ENCODE results near the gene PTEN. TPM values are rescaled to one million over a fixed set of nuclear protein-coding genes. Genes with fewer than 3 reads are reported as not detected.
"Not testable (repeated sequence)": the region's sequence is repeated elsewhere in the genome, so short reads cannot be mapped to it uniquely, and the experiment has no call there.

PTEN gene
- total RNA-seq, 2 experiments from 2014 or later: 88.5 to 89.2 TPM

- DNase-seq: no peak
- ChIA-PET CTCF (interaction anchor here (1.5 to 2.0 kb wide), 2 partner anchors 10 to 712 kb away, joined by 3 to 5 read pairs; no protein-coding TSS in a partner anchor), POLR2A (interaction anchor here (6.2 kb wide), 1 partner anchor 13 kb away, joined by 32 read pairs; the partner anchor contains the start of genes KLLN and PTEN)
- Mint-ChIP-seq H3K27me3 (no peaks in the 10 kb centered on the region), H3K4me3 (no peak overlapping the region), H3K27ac (no peak overlapping the region), H3K4me1 (peaks cover 7% of the 10 kb centered on the region), H3K9me3 (no peaks in the 10 kb centered on the region), H3K36me3 (ENCODE audit: low read depth) (no peaks in the 10 kb centered on the region)
Observed at GRCh38 chr10:87849001-87849400, 14.4 kb upstream of the PTEN start.

- ChIA-PET CTCF (interaction anchor here (0.9 to 3.5 kb wide), 13 partner anchors 8 to 732 kb away, joined by 3 to 20 read pairs (median 5); partner anchors contain the start of genes ATAD1, KLLN, PTEN and RNLS), POLR2A (interaction anchor here (1.0 to 6.2 kb wide), 3 partner anchors 12 to 703 kb away, joined by 3 to 32 read pairs (median 4); partner anchors contain the start of genes KLLN and PTEN)
- no peak overlapping the region for H3K4me3 Mint-ChIP-seq
- H3K9me3 Mint-ChIP-seq: peaks cover 3% of the 10 kb centered on the region
- peaks cover 11% of the 10 kb centered on the region for H3K4me1 Mint-ChIP-seq
- peak; percentile 58 for DNase-seq
- no peaks in the 10 kb centered on the region for H3K27me3 Mint-ChIP-seq
- H3K27ac Mint-ChIP-seq: no peak overlapping the region
- peaks cover 5% of the 10 kb centered on the region for H3K36me3 Mint-ChIP-seq (ENCODE audit: low read depth)
Observed at GRCh38 chr10:87850742-87851205, 12.7 kb upstream of the PTEN start.

GRCh38 chr10:87852089-87852488 is 11.3 kb upstream of the PTEN start:
- peaks cover 5% of the 10 kb centered on the region for H3K36me3 Mint-ChIP-seq (ENCODE audit: low read depth)
- no peak for DNase-seq
- no peak overlapping the region for H3K4me3 Mint-ChIP-seq
- H3K27me3 Mint-ChIP-seq: no peaks in the 10 kb centered on the region
- H3K27ac Mint-ChIP-seq: no peak overlapping the region
- ChIA-PET CTCF (interaction anchor here (1.3 to 3.5 kb wide), 4 partner anchors 10 to 731 kb away, joined by 4 to 20 read pairs (median 12); partner anchors contain the start of genes KLLN, PTEN and RNLS), POLR2A (interaction anchor here (1.6 to 6.2 kb wide), 2 partner anchors 10 to 34 kb away, joined by 4 to 32 read pairs; partner anchors contain the start of genes ATAD1, KLLN and PTEN)
- H3K4me1 Mint-ChIP-seq: peaks cover 12% of the 10 kb centered on the region
- H3K9me3 Mint-ChIP-seq: peaks cover 3% of the 10 kb centered on the region

- H3K27me3 Mint-ChIP-seq; POLR2A ChIA-PET; H3K36me3 Mint-ChIP-seq (ENCODE audit: low read depth); H3K9me3 Mint-ChIP-seq; H3K4me3 Mint-ChIP-seq; DNase-seq; CTCF ChIA-PET; H3K27ac Mint-ChIP-seq: not testable (repeated sequence)
- H3K4me1 Mint-ChIP-seq: peaks cover 15% of the 10 kb centered on the region
Observed at GRCh38 chr10:87855247-87855646, 8.2 kb upstream of the PTEN start.

GRCh38 chr10:87855665-87856064 is 7.8 kb upstream of the PTEN start:
- H3K27me3 Mint-ChIP-seq, H3K4me3 Mint-ChIP-seq, CTCF ChIA-PET: not testable (repeated sequence)

GRCh38 chr10:87860156-87860795 is 3.1 kb upstream of the PTEN start:
- Mint-ChIP-seq H3K4me1 (peaks cover 25% of the 10 kb centered on the region), H3K9me3 (peaks cover 2% of the 10 kb centered on the region), H3K27me3 (no peaks in the 10 kb centered on the region), H3K36me3 (ENCODE audit: low read depth) (peaks cover 17% of the 10 kb centered on the region), H3K4me3 (peak overlapping the region; percentile 7), H3K27ac (no peak overlapping the region)
- POLR2A ChIA-PET: interaction anchor here (1.1 to 6.5 kb wide), 3 partner anchors 42 to 722 kb away, joined by 3 to 136 read pairs (median 74); partner anchors contain the start of genes ATAD1 and RNLS
- CTCF ChIA-PET: interaction anchor here (1.2 to 3.8 kb wide), 6 partner anchors 9 to 693 kb away, joined by 3 to 52 read pairs (median 7); partner anchors contain the start of gene ATAD1
- DNase-seq: peak; percentile 23

More at GRCh38 chr10:87855665-87856064, 7.8 kb upstream of the PTEN start:
- DNase-seq; H3K27ac Mint-ChIP-seq; H3K36me3 Mint-ChIP-seq (ENCODE audit: low read depth); POLR2A ChIA-PET; H3K9me3 Mint-ChIP-seq: not testable (repeated sequence)
- peaks cover 19% of the 10 kb centered on the region for H3K4me1 Mint-ChIP-seq

GRCh38 chr10:87860816-87861403 is 2.5 kb upstream of the PTEN start:
- Mint-ChIP-seq H3K4me3 (peak overlapping the region; percentile 92), H3K9me3 (no peaks in the 10 kb centered on the region), H3K4me1 (peaks cover 23% of the 10 kb centered on the region), H3K27me3 (no peaks in the 10 kb centered on the region), H3K27ac (peak overlapping the region; percentile 60), H3K36me3 (ENCODE audit: low read depth) (peaks cover 18% of the 10 kb centered on the region)
- CTCF ChIA-PET: interaction anchor here (1.2 to 3.8 kb wide), 7 partner anchors 10 to 692 kb away, joined by 3 to 52 read pairs (median 4); partner anchors contain the start of gene ATAD1
- POLR2A ChIA-PET: interaction anchor here (1.1 to 6.5 kb wide), 12 partner anchors 9 to 961 kb away, joined by 3 to 136 read pairs (median 12); partner anchors contain the start of genes ATAD1 and RNLS
- no peak for DNase-seq

GRCh38 chr10:87861566-87861952 is 1.9 kb upstream of the PTEN start:
- Mint-ChIP-seq H3K27me3 (no peaks in the 10 kb centered on the region), H3K4me1 (peaks cover 25% of the 10 kb centered on the region), H3K27ac (peak overlapping the region; percentile 93), H3K9me3 (no peaks in the 10 kb centered on the region), H3K4me3 (peak overlapping the region; percentile 92), H3K36me3 (ENCODE audit: low read depth) (peaks cover 21% of the 10 kb centered on the region)
- ChIA-PET CTCF (interaction anchor here (0.6 to 3.8 kb wide), 10 partner anchors 9 to 691 kb away, joined by 3 to 52 read pairs (median 4); partner anchors contain the start of gene ATAD1), POLR2A (interaction anchor here (0.6 to 6.5 kb wide), 27 partner anchors 9 to 1553 kb away, joined by 3 to 136 read pairs (median 5); partner anchors contain the start of genes ATAD1, IFIT1, IFIT5 and RNLS)
- DNase-seq: no peak

GRCh38 chr10:87861953-87862678 is 1.3 kb upstream of the PTEN start:
- peak overlapping the region; percentile 93 for H3K27ac Mint-ChIP-seq
- no peaks in the 10 kb centered on the region for H3K9me3 Mint-ChIP-seq
- H3K4me3 Mint-ChIP-seq: peak overlapping the region; percentile 92
- CTCF ChIA-PET: interaction anchor here (0.6 to 3.8 kb wide), 12 partner anchors 9 to 704 kb away, joined by 3 to 52 read pairs (median 4); partner anchors contain the start of gene ATAD1
- H3K4me1 Mint-ChIP-seq: peaks cover 29% of the 10 kb centered on the region
- peak; percentile 95 for DNase-seq
- peaks cover 25% of the 10 kb centered on the region for H3K36me3 Mint-ChIP-seq (ENCODE audit: low read depth)
- no peaks in the 10 kb centered on the region for H3K27me3 Mint-ChIP-seq
- POLR2A ChIA-PET: interaction anchor here (0.6 to 6.5 kb wide), 32 partner anchors 8 to 1552 kb away, joined by 3 to 136 read pairs (median 4); partner anchors contain the start of genes ATAD1, FAS, IFIT1 and IFIT5

GRCh38 chr10:87862679-87863052 is 759 bp upstream of the PTEN start:
- peaks cover 29% of the 10 kb centered on the region for H3K36me3 Mint-ChIP-seq (ENCODE audit: low read depth)
- no peaks in the 10 kb centered on the region for H3K9me3 Mint-ChIP-seq
- peak overlapping the region; percentile 93 for H3K27ac Mint-ChIP-seq
- POLR2A ChIA-PET: interaction anchor here (0.8 to 6.5 kb wide), 31 partner anchors 11 to 1552 kb away, joined by 3 to 136 read pairs (median 4); partner anchors contain the start of genes ATAD1, FAS, IFIT5 and RNLS
- peak overlapping the region; percentile 92 for H3K4me3 Mint-ChIP-seq
- no peaks in the 10 kb centered on the region for H3K27me3 Mint-ChIP-seq
- H3K4me1 Mint-ChIP-seq: peaks cover 33% of the 10 kb centered on the region
- DNase-seq: peak; percentile 77
- CTCF ChIA-PET: interaction anchor here (1.2 to 3.8 kb wide), 10 partner anchors 11 to 703 kb away, joined by 3 to 52 read pairs (median 5); partner anchors contain the start of gene ATAD1

- H3K36me3 Mint-ChIP-seq (ENCODE audit: low read depth): peaks cover 37% of the 10 kb centered on the region
Observed at GRCh38 chr10:87863951-87864495, 598 bp downstream of the PTEN start.

More at GRCh38 chr10:87863951-87864495, 598 bp downstream of the PTEN start:
- not testable (repeated sequence) for H3K27me3 Mint-ChIP-seq, H3K9me3 Mint-ChIP-seq
- ChIA-PET CTCF (interaction anchor here (2.2 to 3.8 kb wide), 5 partner anchors 13 to 528 kb away, joined by 5 to 52 read pairs (median 16); partner anchors contain the start of gene ATAD1), POLR2A (interaction anchor here (1.0 to 6.5 kb wide), 13 partner anchors 12 to 1126 kb away, joined by 3 to 136 read pairs (median 8); partner anchors contain the start of genes ATAD1, FAS and STAMBPL1)
- H3K27ac Mint-ChIP-seq: peak overlapping the region; percentile 80
- H3K4me1 Mint-ChIP-seq: peaks cover 44% of the 10 kb centered on the region
- DNase-seq: peak; percentile 48
- H3K4me3 Mint-ChIP-seq: peak overlapping the region; percentile 92

All from activated CD4-positive, alpha-beta memory T cell treated with anti-CD3 and anti-CD28 coated beads, Interleukin-2, amount 10 ng/mL, durations not matched to agents 7 days and 5 days (primary cell).